ENCODE data around the gene SMG9.

GRCh38 chr19:43682824-43683661 lies 71.7 kb downstream of the SMG9 start:
- TF ChIP-seq POLR2AphosphoS5 (IDR thresholded peaks at IDR 0.05) (no peak), CTCF (IDR thresholded peaks at IDR 0.05) (no peak)
